HEK293 (cell line): ENCODE results near the gene ARL13B.

Experiments
- CTCF ChIA-PET: fragments of 350-600 bp; formaldehyde crosslinking; extraction: SDS; loops from one replicate; lab custom pipeline; 2021; ENCODE audit warnings: antibody characterized with exemption; lab: Yijun Ruan, JAX
- POLR2A ChIA-PET: fragments of 300-600 bp; formaldehyde crosslinking; extraction: SDS; loops from one replicate; lab custom pipeline; 2020; ENCODE audit warnings: antibody characterized with exemption, inconsistent platforms; lab: Yijun Ruan, JAX
- H3K27ac ChIP-seq: fragments of 200-500 bp; sonication (Bioruptor generic); 2 replicates; pipeline ENCODE4 v1.5.1; 2014; ENCODE audit warnings: low read depth, low read length, control low read depth, inconsistent platforms; ENCODE audit errors: extremely low read depth
- H3K36me3 ChIP-seq, 2 experiments: fragments of 200-500 bp in 1 of 2; sonication (Bioruptor generic) in 1 of 2; 1 replicate in 1 of 2; 2 replicates in 1 of 2; pipeline ENCODE4 v1.5.1; 2014 to 2017; ENCODE audit warnings: inconsistent platforms in 2 of 2, low read length in 2 of 2; ENCODE audit not compliant: control insufficient read depth in 2 of 2, insufficient read depth in 1 of 2
- H3K4me1 ChIP-seq: fragments of 200-500 bp; sonication (Bioruptor generic); 2 replicates; pipeline ENCODE4 v1.5.1; 2014; ENCODE audit warnings: mild to moderate bottlenecking, low read length, inconsistent platforms; ENCODE audit not compliant: control insufficient read depth, insufficient read depth
- H3K4me3 ChIP-seq: 2 replicates; pipeline ENCODE4 v1.5.1; 2011; ENCODE audit warnings: low read depth, mild to moderate bottlenecking, control low read depth, low read length, moderate library complexity
- H3K9me3 ChIP-seq: fragments of 200-500 bp; sonication (Bioruptor generic); 2 replicates; pipeline ENCODE4 v1.5.1; 2014; ENCODE audit warnings: low read depth, low read length, inconsistent platforms; ENCODE audit not compliant: control insufficient read depth, insufficient read depth
- BCL6B ChIP-seq: fragments of 450-650 bp; formaldehyde crosslinking; IDR thresholded peaks from 2 replicates; pipeline ENCODE4 v1.5.1; 2017; ENCODE audit warnings: missing biosample characterization, missing genetic modification characterization
- GLI4 ChIP-seq: fragments of 450-650 bp; formaldehyde crosslinking; IDR thresholded peaks from 2 replicates; pipeline ENCODE4 v1.5.1; 2016; ENCODE audit warnings: missing biosample characterization, missing genetic modification characterization
- GLIS1 ChIP-seq: fragments of 450-650 bp; formaldehyde crosslinking; IDR thresholded peaks from 2 replicates; pipeline ENCODE4 v1.5.1; 2016; ENCODE audit warnings: missing biosample characterization, missing genetic modification characterization
- KLF10 ChIP-seq: fragments of 450-650 bp; IDR thresholded peaks from 2 replicates; pipeline ENCODE4 v1.5.1; 2018; ENCODE audit warnings: missing biosample characterization, mild to moderate bottlenecking, missing genetic modification characterization
- PRDM1 ChIP-seq: fragments of 450-650 bp; formaldehyde crosslinking; IDR thresholded peaks from 2 replicates; pipeline ENCODE4; 2016; ENCODE audit warnings: missing biosample characterization, missing genetic modification characterization
- SETDB1 ChIP-seq: IDR thresholded peaks from one replicate; pipeline ENCODE4 v1.6.1; 2017; ENCODE audit warnings: mild to moderate bottlenecking, low read length, moderate library complexity, mixed read lengths; ENCODE audit not compliant: insufficient read length
- ZBTB17 ChIP-seq: fragments of 450-650 bp; formaldehyde crosslinking; IDR thresholded peaks from 2 replicates; pipeline ENCODE4 v1.5.1; 2016; ENCODE audit warnings: missing biosample characterization, missing genetic modification characterization
- ZFHX2 ChIP-seq: fragments of 450-650 bp; formaldehyde crosslinking; conservative IDR thresholded peaks from 2 replicates; pipeline ENCODE4 v1.5.1; 2016; ENCODE audit warnings: missing biosample characterization, missing genetic modification characterization
- ZNF155 ChIP-seq: fragments of 450-650 bp; formaldehyde crosslinking; IDR thresholded peaks from 2 replicates; pipeline ENCODE4 v1.5.1; 2016; ENCODE audit warnings: missing biosample characterization, missing genetic modification characterization
- ZNF157 ChIP-seq: fragments of 450-650 bp; formaldehyde crosslinking; IDR thresholded peaks from 2 replicates; pipeline ENCODE4 v1.5.1; 2016; ENCODE audit warnings: missing biosample characterization, missing genetic modification characterization
- ZNF16 ChIP-seq: fragments of 450-650 bp; formaldehyde crosslinking; IDR thresholded peaks from 2 replicates; pipeline ENCODE4 v1.5.1; 2016; ENCODE audit warnings: low read depth, missing biosample characterization, missing genetic modification characterization
- ZNF18 ChIP-seq: fragments of 450-650 bp; formaldehyde crosslinking; IDR thresholded peaks from 2 replicates; pipeline ENCODE4 v1.5.1; 2016; ENCODE audit warnings: missing biosample characterization, missing genetic modification characterization
- ZNF221 ChIP-seq: fragments of 450-650 bp; formaldehyde crosslinking; IDR thresholded peaks from 2 replicates; pipeline ENCODE4 v1.5.1; 2017; ENCODE audit warnings: missing biosample characterization, missing genetic modification characterization, borderline replicate concordance
- ZNF274 ChIP-seq, 2 experiments: fragments of 200-500 bp in 1 of 2; fragments of 450-650 bp in 1 of 2; sonication (Bioruptor generic) in 1 of 2; formaldehyde crosslinking in 1 of 2; IDR thresholded peaks; 2 replicates each; pipeline versions ENCODE4 v1.5.1 to v1.6.1; 2014 to 2016; ENCODE audit warnings: borderline replicate concordance in 1 of 2, inconsistent platforms in 1 of 2, low read length in 1 of 2, missing biosample characterization in 1 of 2, missing genetic modification characterization in 1 of 2
- ZNF292 ChIP-seq: fragments of 450-650 bp; formaldehyde crosslinking; IDR thresholded peaks from 2 replicates; pipeline ENCODE4 v1.5.1; 2016; ENCODE audit warnings: low read depth, missing biosample characterization, missing genetic modification characterization, borderline replicate concordance
- ZNF366 ChIP-seq: fragments of 450-650 bp; formaldehyde crosslinking; conservative IDR thresholded peaks from 2 replicates; pipeline ENCODE4 v1.5.1; 2016; ENCODE audit warnings: missing biosample characterization, missing genetic modification characterization
- ZNF488 ChIP-seq: fragments of 450-650 bp; formaldehyde crosslinking; IDR thresholded peaks from 2 replicates; pipeline ENCODE4 v1.5.1; 2016; ENCODE audit warnings: missing biosample characterization, missing genetic modification characterization
- ZNF514 ChIP-seq: fragments of 450-650 bp; formaldehyde crosslinking; IDR thresholded peaks from 2 replicates; pipeline ENCODE4 v1.5.1; 2016; ENCODE audit warnings: missing biosample characterization, missing genetic modification characterization
- ZNF621 ChIP-seq: fragments of 450-650 bp; formaldehyde crosslinking; IDR thresholded peaks from 2 replicates; pipeline ENCODE4 v1.5.1; 2017; ENCODE audit warnings: missing biosample characterization, missing genetic modification characterization
- ZNF76 ChIP-seq: fragments of 450-650 bp; formaldehyde crosslinking; IDR thresholded peaks from 2 replicates; pipeline ENCODE4; 2016; ENCODE audit warnings: low read depth, missing biosample characterization, missing genetic modification characterization, borderline replicate concordance
- ZNF776 ChIP-seq: fragments of 450-650 bp; formaldehyde crosslinking; IDR thresholded peaks from 2 replicates; pipeline ENCODE4 v1.5.0; 2017; ENCODE audit warnings: missing biosample characterization, missing genetic modification characterization, borderline replicate concordance
- ZSCAN16 ChIP-seq: fragments of 450-650 bp; formaldehyde crosslinking; IDR thresholded peaks from 2 replicates; pipeline ENCODE4 v1.5.1; 2016; ENCODE audit warnings: missing biosample characterization, missing genetic modification characterization
- TF ChIP-seq, protein P1 (sequence below): fragments of 450-650 bp; formaldehyde crosslinking; IDR thresholded peaks from 2 replicates; pipeline ENCODE4 v1.5.1; 2016; ENCODE audit warnings: missing biosample characterization, missing genetic modification characterization

The ARL13B gene

DNA sequence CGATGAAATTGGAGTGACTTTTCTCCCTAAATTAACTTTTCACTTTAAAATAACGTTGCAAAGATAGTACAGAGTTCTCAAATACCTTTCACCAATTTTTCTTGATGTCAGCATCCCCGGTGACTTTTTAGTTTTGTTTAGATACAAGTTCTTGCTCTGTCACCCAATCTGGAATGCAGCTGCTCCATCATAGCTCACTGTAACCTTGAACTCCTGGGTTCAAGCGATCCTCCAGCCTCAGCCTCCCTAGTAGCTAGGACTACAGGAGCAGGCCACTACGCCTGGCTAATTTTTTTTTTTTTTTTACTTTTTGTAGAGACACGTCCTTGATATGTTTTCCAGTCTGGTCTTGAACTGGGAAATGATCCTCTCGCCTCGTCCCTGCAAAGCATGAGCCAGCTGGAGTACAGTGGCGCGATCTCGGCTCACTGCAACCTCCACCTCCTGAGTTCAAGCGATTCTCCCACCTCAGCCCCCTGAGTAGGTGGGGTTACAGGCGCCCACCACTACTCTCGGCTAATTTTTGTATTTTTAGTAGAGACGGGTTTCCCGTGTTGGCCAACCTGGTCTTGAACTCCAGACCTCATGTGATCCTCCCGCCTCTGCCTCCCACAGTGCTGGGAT lies 83.7 kb downstream of the ARL13B start (continued):
- no peak for TF ChIP-seq ZNF221 (tag by site-specific recombination)
- no peak for TF ChIP-seq ZNF488 (tag by site-specific recombination)
- no peak for TF ChIP-seq ZNF776 (tag by site-specific recombination)
- TF ChIP-seq ZNF514 (tag by site-specific recombination) = no peak
- TF ChIP-seq GLIS1 (tag by site-specific recombination) = 0 out of 2 replicates have a peak, but pooled peaks have one; percentile 10
- no peak for TF ChIP-seq KLF10 (tag by site-specific recombination)
- no peak for TF ChIP-seq PRDM1
- no peak for TF ChIP-seq ZSCAN16 (tag by site-specific recombination)
- TF ChIP-seq GLI4 = no peak
- TF ChIP-seq, protein P1, sequence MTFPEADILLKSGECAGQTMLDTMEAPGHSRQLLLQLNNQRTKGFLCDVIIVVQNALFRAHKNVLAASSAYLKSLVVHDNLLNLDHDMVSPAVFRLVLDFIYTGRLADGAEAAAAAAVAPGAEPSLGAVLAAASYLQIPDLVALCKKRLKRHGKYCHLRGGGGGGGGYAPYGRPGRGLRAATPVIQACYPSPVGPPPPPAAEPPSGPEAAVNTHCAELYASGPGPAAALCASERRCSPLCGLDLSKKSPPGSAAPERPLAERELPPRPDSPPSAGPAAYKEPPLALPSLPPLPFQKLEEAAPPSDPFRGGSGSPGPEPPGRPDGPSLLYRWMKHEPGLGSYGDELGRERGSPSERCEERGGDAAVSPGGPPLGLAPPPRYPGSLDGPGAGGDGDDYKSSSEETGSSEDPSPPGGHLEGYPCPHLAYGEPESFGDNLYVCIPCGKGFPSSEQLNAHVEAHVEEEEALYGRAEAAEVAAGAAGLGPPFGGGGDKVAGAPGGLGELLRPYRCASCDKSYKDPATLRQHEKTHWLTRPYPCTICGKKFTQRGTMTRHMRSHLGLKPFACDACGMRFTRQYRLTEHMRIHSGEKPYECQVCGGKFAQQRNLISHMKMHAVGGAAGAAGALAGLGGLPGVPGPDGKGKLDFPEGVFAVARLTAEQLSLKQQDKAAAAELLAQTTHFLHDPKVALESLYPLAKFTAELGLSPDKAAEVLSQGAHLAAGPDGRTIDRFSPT (tag by site-specific recombination) = no peak
- no peak for TF ChIP-seq ZNF76 (tag by site-specific recombination)
- no peak for TF ChIP-seq ZNF155 (tag by site-specific recombination)
- TF ChIP-seq ZNF621 (tag by site-specific recombination) = no peak
- TF ChIP-seq ZBTB17 = no peak
- no peak for TF ChIP-seq SETDB1

- no peak for TF ChIP-seq BCL6B (tag by site-specific recombination)
- no peak for TF ChIP-seq ZFHX2 (tag by site-specific recombination)
- TF ChIP-seq ZNF16 = no peak
- TF ChIP-seq ZNF18 (tag by site-specific recombination) = no peak
- TF ChIP-seq ZNF366 (tag by site-specific recombination) = no peak
- TF ChIP-seq ZNF157 = no peak
- TF ChIP-seq ZNF274 (IDR thresholded peaks at IDR 0.05; ENCODE audit: low read length) = no peak
- no peak for TF ChIP-seq ZNF274 (tag by site-specific recombination; IDR thresholded peaks at IDR 0.05; ENCODE audit: borderline replicate concordance)
- no peak for TF ChIP-seq ZNF292 (tag by site-specific recombination)
- POLR2A ChIA-PET = no interaction called here
- Histone ChIP-seq H3K9me3 (no peaks in the 10 kb centered on the region), H3K4me1 (no peaks in the 10 kb centered on the region), H3K36me3 (peaks cover 0 to 25% of the 10 kb centered on the region in 2 experiments; a peak in 1 of 3 replicates), H3K4me3 (no peak overlapping the region), H3K27ac (no peak overlapping the region)
- CTCF ChIA-PET = interaction anchor here (0.5 kb wide), 1 partner anchor 61 kb away, joined by 3 read pairs; no protein-coding TSS in a partner anchor
Measured at GRCh38 chr3:94064243-94064860, 84.4 kb downstream of the ARL13B start.
